ENCODE measurements around the gene USP17L21. TPM values are rescaled to one million over a fixed set of nuclear protein-coding genes. Genes with fewer than 3 reads are reported as not detected.
"Not testable (repeated sequence)": the region's sequence is repeated elsewhere in the genome, so short reads cannot be mapped to it uniquely, and the experiment has no call there.

USP17L21 gene, protein sequence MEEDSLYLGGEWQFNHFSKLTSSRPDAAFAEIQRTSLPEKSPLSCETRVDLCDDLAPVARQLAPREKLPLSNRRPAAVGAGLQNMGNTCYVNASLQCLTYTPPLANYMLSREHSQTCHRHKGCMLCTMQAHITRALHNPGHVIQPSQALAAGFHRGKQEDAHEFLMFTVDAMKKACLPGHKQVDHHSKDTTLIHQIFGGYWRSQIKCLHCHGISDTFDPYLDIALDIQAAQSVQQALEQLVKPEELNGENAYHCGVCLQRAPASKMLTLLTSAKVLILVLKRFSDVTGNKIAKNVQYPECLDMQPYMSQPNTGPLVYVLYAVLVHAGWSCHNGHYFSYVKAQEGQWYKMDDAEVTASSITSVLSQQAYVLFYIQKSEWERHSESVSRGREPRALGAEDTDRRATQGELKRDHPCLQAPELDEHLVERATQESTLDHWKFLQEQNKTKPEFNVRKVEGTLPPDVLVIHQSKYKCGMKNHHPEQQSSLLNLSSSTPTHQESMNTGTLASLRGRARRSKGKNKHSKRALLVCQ
- polyA plus RNA-seq, result not detected

DNA sequence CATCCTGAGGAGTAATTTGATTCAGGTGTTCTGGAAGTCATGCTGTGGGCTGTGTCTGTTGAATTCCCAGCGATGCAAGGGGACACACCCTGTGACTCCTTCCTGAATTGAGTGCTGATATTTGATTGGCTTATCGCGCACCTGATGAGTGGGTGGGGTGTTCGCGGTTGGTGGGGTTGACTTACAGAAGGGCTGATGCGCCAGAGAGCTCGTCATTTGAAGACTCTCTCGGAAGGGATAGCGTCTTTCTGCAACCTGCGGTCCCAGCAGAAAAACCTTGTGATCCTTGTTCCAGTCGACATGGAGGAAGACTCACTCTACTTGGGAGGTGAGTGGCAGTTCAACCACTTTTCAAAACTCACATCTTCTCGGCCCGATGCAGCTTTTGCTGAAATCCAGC lies at the start of gene USP17L21:
Gene USP17L21 (plus strand): TSS at position 301 of the 400 bp plus-strand sequence. CDS start 0 bp downstream, at position 301.
- no CpG with 5 or more reads among the region's 13 CpGs for WGBS, 2 donors
- not testable (repeated sequence) for H3K27me3 ChIP-seq (ENCODE audit: control insufficient read depth in 1 of 2, insufficient read depth in 2 of 2, low read length in 2 of 2)

DNA sequence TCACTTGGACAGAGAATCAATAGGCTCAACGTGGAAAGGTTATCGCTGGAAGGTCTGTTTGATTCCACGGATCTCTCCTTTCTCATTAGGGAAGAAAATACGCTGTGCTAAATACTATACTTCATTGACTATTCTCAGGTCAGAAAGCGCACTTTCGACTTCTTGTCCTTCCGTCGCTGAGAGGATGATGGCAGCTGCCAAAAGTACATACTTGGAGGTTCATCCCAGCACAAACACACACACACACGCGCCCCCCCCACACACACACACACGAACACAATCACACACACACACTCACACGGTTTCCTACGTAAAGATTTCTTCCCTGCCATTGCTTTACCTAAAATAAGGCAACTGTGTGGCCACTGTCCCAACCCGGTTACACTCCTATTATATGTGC lies 48.0 kb upstream of the USP17L21 start:
- not testable (repeated sequence) for H3K27me3 ChIP-seq (ENCODE audit: control insufficient read depth in 1 of 2, insufficient read depth in 2 of 2, low read length in 2 of 2); H3K9me3 ChIP-seq (ENCODE audit: control insufficient read depth in 2 of 2, insufficient read depth in 1 of 2, low read depth in 1 of 2, low read length in 1 of 2); H3K4me3 ChIP-seq (ENCODE audit: low read depth in 1 of 2, low read length in 2 of 2); H3K4me1 ChIP-seq (ENCODE audit: control insufficient read depth in 2 of 2, insufficient read depth in 2 of 2, low read length in 1 of 2); H3K27ac ChIP-seq (ENCODE audit: low read depth in 2 of 2, low read length in 1 of 2); H3K36me3 ChIP-seq (ENCODE audit: control insufficient read depth in 2 of 2, insufficient read depth in 2 of 2, low read length in 1 of 2)
- WGBS, 2 donors, result 72 to 82% methylated on average over 11 of the region's 14 CpGs

More for the DNA sequence above, at the start of gene USP17L21:
- H3K9me3 ChIP-seq (ENCODE audit: control insufficient read depth in 2 of 2, insufficient read depth in 1 of 2, low read depth in 1 of 2, low read length in 1 of 2); H3K36me3 ChIP-seq (ENCODE audit: control insufficient read depth in 2 of 2, insufficient read depth in 2 of 2, low read length in 1 of 2); H3K4me1 ChIP-seq (ENCODE audit: control insufficient read depth in 2 of 2, insufficient read depth in 2 of 2, low read length in 1 of 2); H3K27ac ChIP-seq (ENCODE audit: low read depth in 2 of 2, low read length in 1 of 2); H3K4me3 ChIP-seq (ENCODE audit: low read depth in 1 of 2, low read length in 2 of 2): not testable (repeated sequence)

DNA sequence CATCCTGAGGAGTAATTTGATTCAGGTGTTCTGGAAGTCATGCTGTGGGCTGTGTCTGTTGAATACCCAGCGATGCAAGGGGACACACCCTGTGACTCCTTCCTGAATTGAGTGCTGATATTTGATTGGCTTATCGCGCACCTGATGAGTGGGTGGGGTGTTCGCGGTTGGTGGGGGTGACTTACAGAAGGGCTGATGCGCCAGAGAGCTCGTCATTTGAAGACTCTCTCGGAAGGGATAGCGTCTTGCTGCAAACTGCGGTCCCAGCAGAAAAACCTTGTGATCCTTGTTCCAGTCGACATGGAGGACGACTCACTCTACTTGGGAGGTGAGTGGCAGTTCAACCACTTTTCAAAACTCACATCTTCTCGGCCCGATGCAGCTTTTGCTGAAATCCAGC lies 47.6 kb upstream of the USP17L21 start, which contains the start of gene USP17L11:
Gene USP17L11 (plus strand): TSS at position 301 of the 400 bp plus-strand sequence. CDS start 0 bp downstream, at position 301.
- H3K27me3 ChIP-seq (ENCODE audit: control insufficient read depth in 1 of 2, insufficient read depth in 2 of 2, low read length in 2 of 2); H3K4me3 ChIP-seq (ENCODE audit: low read depth in 1 of 2, low read length in 2 of 2); H3K4me1 ChIP-seq (ENCODE audit: control insufficient read depth in 2 of 2, insufficient read depth in 2 of 2, low read length in 1 of 2); H3K36me3 ChIP-seq (ENCODE audit: control insufficient read depth in 2 of 2, insufficient read depth in 2 of 2, low read length in 1 of 2); H3K27ac ChIP-seq (ENCODE audit: low read depth in 2 of 2, low read length in 1 of 2); H3K9me3 ChIP-seq (ENCODE audit: control insufficient read depth in 2 of 2, insufficient read depth in 1 of 2, low read depth in 1 of 2, low read length in 1 of 2): not testable (repeated sequence)
- WGBS, 2 donors, result 93% methylated on average over 10 of the region's 14 CpGs; no CpG with 5 or more reads in 1 of the 2 donors

DNA sequence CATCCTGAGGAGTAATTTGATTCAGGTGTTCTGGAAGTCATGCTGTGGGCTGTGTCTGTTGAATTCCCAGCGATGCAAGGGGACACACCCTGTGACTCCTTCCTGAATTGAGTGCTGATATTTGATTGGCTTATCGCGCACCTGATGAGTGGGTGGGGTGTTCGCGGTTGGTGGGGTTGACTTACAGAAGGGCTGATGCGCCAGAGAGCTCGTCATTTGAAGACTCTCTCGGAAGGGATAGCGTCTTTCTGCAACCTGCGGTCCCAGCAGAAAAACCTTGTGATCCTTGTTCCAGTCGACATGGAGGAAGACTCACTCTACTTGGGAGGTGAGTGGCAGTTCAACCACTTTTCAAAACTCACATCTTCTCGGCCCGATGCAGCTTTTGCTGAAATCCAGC lies 42.8 kb upstream of the USP17L21 start, which contains the start of gene USP17L12:
Gene USP17L12 (plus strand): TSS at position 301 of the 400 bp plus-strand sequence. CDS start 0 bp downstream, at position 301.
- not testable (repeated sequence) for H3K27me3 ChIP-seq (ENCODE audit: control insufficient read depth in 1 of 2, insufficient read depth in 2 of 2, low read length in 2 of 2); H3K9me3 ChIP-seq (ENCODE audit: control insufficient read depth in 2 of 2, insufficient read depth in 1 of 2, low read depth in 1 of 2, low read length in 1 of 2); H3K4me3 ChIP-seq (ENCODE audit: low read depth in 1 of 2, low read length in 2 of 2); H3K4me1 ChIP-seq (ENCODE audit: control insufficient read depth in 2 of 2, insufficient read depth in 2 of 2, low read length in 1 of 2); H3K36me3 ChIP-seq (ENCODE audit: control insufficient read depth in 2 of 2, insufficient read depth in 2 of 2, low read length in 1 of 2); H3K27ac ChIP-seq (ENCODE audit: low read depth in 2 of 2, low read length in 1 of 2)
- WGBS, 2 donors, result no CpG with 5 or more reads among the region's 13 CpGs

DNA sequence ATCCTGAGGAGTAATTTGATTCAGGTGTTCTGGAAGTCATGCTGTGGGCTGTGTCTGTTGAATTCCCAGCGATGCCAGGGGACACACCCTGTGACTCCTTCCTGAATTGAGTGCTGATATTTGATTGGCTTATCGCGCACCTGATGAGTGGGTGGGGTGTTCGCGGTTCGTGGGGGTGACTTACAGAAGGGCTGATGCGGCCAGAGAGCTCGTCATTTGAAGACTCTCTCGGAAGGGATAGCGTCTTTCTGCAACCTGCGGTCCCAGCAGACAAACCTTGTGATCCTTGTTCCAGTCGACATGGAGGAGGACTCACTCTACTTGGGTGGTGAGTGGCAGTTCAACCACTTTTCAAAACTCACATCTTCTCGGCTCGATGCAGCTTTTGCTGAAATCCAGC lies 38.1 kb upstream of the USP17L21 start, which contains the start of gene USP17L13:
Gene USP17L13 (plus strand): TSS at position 301 of the 400 bp plus-strand sequence. CDS start 0 bp downstream, at position 301.
- H3K27ac ChIP-seq (ENCODE audit: low read depth in 2 of 2, low read length in 1 of 2); H3K4me1 ChIP-seq (ENCODE audit: control insufficient read depth in 2 of 2, insufficient read depth in 2 of 2, low read length in 1 of 2); H3K27me3 ChIP-seq (ENCODE audit: control insufficient read depth in 1 of 2, insufficient read depth in 2 of 2, low read length in 2 of 2); H3K9me3 ChIP-seq (ENCODE audit: control insufficient read depth in 2 of 2, insufficient read depth in 1 of 2, low read depth in 1 of 2, low read length in 1 of 2); H3K36me3 ChIP-seq (ENCODE audit: control insufficient read depth in 2 of 2, insufficient read depth in 2 of 2, low read length in 1 of 2); H3K4me3 ChIP-seq (ENCODE audit: low read depth in 1 of 2, low read length in 2 of 2): not testable (repeated sequence)
- no CpG with 5 or more reads among the region's 14 CpGs for WGBS, 2 donors

DNA sequence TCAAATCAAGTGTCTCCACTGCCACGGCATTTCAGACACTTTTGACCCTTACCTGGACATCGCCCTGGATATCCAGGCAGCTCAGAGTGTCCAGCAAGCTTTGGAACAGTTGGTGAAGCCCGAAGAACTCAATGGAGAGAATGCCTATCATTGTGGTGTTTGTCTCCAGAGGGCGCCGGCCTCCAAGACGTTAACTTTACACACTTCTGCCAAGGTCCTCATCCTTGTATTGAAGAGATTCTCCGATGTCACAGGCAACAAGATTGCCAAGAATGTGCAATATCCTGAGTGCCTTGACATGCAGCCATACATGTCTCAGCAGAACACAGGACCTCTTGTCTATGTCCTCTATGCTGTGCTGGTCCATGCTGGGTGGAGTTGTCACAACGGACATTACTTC lies 32.4 kb upstream of the USP17L21 start:
- H3K9me3 ChIP-seq (ENCODE audit: control insufficient read depth in 2 of 2, insufficient read depth in 1 of 2, low read depth in 1 of 2, low read length in 1 of 2); H3K4me1 ChIP-seq (ENCODE audit: control insufficient read depth in 2 of 2, insufficient read depth in 2 of 2, low read length in 1 of 2); H3K27me3 ChIP-seq (ENCODE audit: control insufficient read depth in 1 of 2, insufficient read depth in 2 of 2, low read length in 2 of 2); H3K4me3 ChIP-seq (ENCODE audit: low read depth in 1 of 2, low read length in 2 of 2); H3K27ac ChIP-seq (ENCODE audit: low read depth in 2 of 2, low read length in 1 of 2); H3K36me3 ChIP-seq (ENCODE audit: control insufficient read depth in 2 of 2, insufficient read depth in 2 of 2, low read length in 1 of 2): not testable (repeated sequence)
- 89 to 90% methylated on average over 4 to 6 of the region's 8 CpGs for WGBS, 2 donors

DNA sequence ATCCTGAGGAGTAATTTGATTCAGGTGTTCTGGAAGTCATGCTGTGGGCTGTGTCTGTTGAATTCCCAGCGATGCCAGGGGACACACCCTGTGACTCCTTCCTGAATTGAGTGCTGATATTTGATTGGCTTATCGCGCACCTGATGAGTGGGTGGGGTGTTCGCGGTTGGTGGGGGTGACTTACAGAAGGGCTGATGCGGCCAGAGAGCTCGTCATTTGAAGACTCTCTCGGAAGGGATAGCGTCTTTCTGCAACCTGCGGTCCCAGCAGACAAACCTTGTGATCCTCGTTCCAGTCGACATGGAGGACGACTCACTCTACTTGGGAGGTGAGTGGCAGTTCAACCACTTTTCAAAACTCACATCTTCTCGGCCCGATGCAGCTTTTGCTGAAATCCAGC lies 28.6 kb upstream of the USP17L21 start, which contains the start of gene USP17L15:
Gene USP17L15 (plus strand): TSS at position 301 of the 400 bp plus-strand sequence. CDS start 0 bp downstream, at position 301.
- WGBS, 2 donors, result no CpG with 5 or more reads among the region's 15 CpGs
- H3K4me3 ChIP-seq (ENCODE audit: low read depth in 1 of 2, low read length in 2 of 2); H3K36me3 ChIP-seq (ENCODE audit: control insufficient read depth in 2 of 2, insufficient read depth in 2 of 2, low read length in 1 of 2); H3K9me3 ChIP-seq (ENCODE audit: control insufficient read depth in 2 of 2, insufficient read depth in 1 of 2, low read depth in 1 of 2, low read length in 1 of 2); H3K27me3 ChIP-seq (ENCODE audit: control insufficient read depth in 1 of 2, insufficient read depth in 2 of 2, low read length in 2 of 2); H3K27ac ChIP-seq (ENCODE audit: low read depth in 2 of 2, low read length in 1 of 2); H3K4me1 ChIP-seq (ENCODE audit: control insufficient read depth in 2 of 2, insufficient read depth in 2 of 2, low read length in 1 of 2): not testable (repeated sequence)

DNA sequence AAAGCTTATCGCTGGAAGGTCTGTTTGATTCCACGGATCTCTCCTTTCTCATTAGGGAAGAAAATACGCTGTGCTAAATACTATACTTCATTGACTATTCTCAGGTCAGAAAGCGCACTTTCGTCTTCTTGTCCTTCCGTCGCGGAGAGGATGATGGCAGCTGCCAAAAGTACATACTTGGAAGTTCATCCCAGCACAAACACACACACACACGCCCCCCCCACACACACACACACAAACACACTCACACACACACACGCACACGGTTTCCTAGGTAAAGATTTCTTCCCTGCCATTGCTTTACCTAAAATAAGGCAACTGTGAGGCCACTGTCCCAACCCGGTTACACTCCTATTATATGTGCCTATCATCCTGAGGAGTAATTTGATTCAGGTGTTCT lies 24.2 kb upstream of the USP17L21 start:
- not testable (repeated sequence) for H3K27ac ChIP-seq (ENCODE audit: low read depth in 2 of 2, low read length in 1 of 2); H3K27me3 ChIP-seq (ENCODE audit: control insufficient read depth in 1 of 2, insufficient read depth in 2 of 2, low read length in 2 of 2); H3K9me3 ChIP-seq (ENCODE audit: control insufficient read depth in 2 of 2, insufficient read depth in 1 of 2, low read depth in 1 of 2, low read length in 1 of 2); H3K36me3 ChIP-seq (ENCODE audit: control insufficient read depth in 2 of 2, insufficient read depth in 2 of 2, low read length in 1 of 2); H3K4me1 ChIP-seq (ENCODE audit: control insufficient read depth in 2 of 2, insufficient read depth in 2 of 2, low read length in 1 of 2); H3K4me3 ChIP-seq (ENCODE audit: low read depth in 1 of 2, low read length in 2 of 2)
- whole genome bisulfite sequencing, 2 donors, result 75 to 86% methylated on average over 8 to 11 of the region's 12 CpGs

DNA sequence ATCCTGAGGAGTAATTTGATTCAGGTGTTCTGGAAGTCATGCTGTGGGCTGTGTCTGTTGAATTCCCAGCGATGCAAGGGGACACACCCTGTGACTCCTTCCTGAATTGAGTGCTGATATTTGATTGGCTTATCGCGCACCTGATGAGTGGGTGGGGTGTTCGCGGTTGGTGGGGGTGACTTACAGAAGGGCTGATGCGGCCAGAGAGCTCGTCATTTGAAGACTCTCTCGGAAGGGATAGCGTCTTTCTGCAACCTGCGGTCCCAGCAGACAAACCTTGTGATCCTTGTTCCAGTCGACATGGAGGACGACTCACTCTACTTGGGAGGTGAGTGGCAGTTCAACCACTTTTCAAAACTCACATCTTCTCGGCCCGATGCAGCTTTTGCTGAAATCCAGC lies 19.1 kb upstream of the USP17L21 start, which contains the start of gene USP17L17:
Gene USP17L17 (plus strand): TSS at position 301 of the 400 bp plus-strand sequence. CDS start 0 bp downstream, at position 301.
- H3K27ac ChIP-seq (ENCODE audit: low read depth in 2 of 2, low read length in 1 of 2); H3K9me3 ChIP-seq (ENCODE audit: control insufficient read depth in 2 of 2, insufficient read depth in 1 of 2, low read depth in 1 of 2, low read length in 1 of 2): not testable (repeated sequence)
- WGBS, 2 donors, result 90 to 92% methylated on average over 5 of the region's 14 CpGs

More for the DNA sequence above, 19.1 kb upstream of the USP17L21 start, which contains the start of gene USP17L17:
- H3K36me3 ChIP-seq (ENCODE audit: control insufficient read depth in 2 of 2, insufficient read depth in 2 of 2, low read length in 1 of 2); H3K27me3 ChIP-seq (ENCODE audit: control insufficient read depth in 1 of 2, insufficient read depth in 2 of 2, low read length in 2 of 2); H3K4me1 ChIP-seq (ENCODE audit: control insufficient read depth in 2 of 2, insufficient read depth in 2 of 2, low read length in 1 of 2); H3K4me3 ChIP-seq (ENCODE audit: low read depth in 1 of 2, low read length in 2 of 2): not testable (repeated sequence)

All from esophagus (tissue), 2 donors.